HepG2 (cell line): ENCODE measurements around the gene CENPO. TPM values are rescaled to one million over a fixed set of nuclear protein-coding genes. Genes with fewer than 3 reads are reported as not detected.

Experiments
- CENPBD1 ChIP-seq: sonication (generic); formaldehyde crosslinking; IDR thresholded peaks from 2 replicates; pipeline ENCODE4 v1.8.0; 2022; ENCODE audit warnings: missing genetic modification reagents, low read depth, mild to moderate bottlenecking, borderline replicate concordance
- CTCF ChIP-seq: sonication (generic); formaldehyde crosslinking; IDR thresholded peaks from 2 replicates; pipeline ENCODE4 v1.5.0; 2020; ENCODE audit warnings: mild to moderate bottlenecking, missing genetic modification reagents, moderate library complexity
- HDAC2 ChIP-seq: sonication (generic); formaldehyde crosslinking; IDR thresholded peaks from 2 replicates; pipeline ENCODE4 v1.4.0; 2020; ENCODE audit warnings: missing genetic modification reagents
- U2AF2 ChIP-seq: fragments of 200-400 bp; formaldehyde crosslinking; IDR thresholded peaks from 2 replicates; pipeline ENCODE4 v1.6.1; 2017; ENCODE audit warnings: low read depth, mild to moderate bottlenecking, low read length
- ZFP36L1 ChIP-seq: sonication (generic); formaldehyde crosslinking; IDR thresholded peaks from 2 replicates; pipeline ENCODE4 v1.8.0; 2022; ENCODE audit warnings: mild to moderate bottlenecking, missing genetic modification reagents, moderate library complexity
- ZNF484 ChIP-seq: sonication (generic); formaldehyde crosslinking; IDR thresholded peaks from 2 replicates; pipeline ENCODE4 v1.5.1; 2020; ENCODE audit warnings: mild to moderate bottlenecking, low read depth, missing genetic modification reagents, borderline replicate concordance
- ZNF704 ChIP-seq: sonication (generic); formaldehyde crosslinking; IDR thresholded peaks from 2 replicates; pipeline ENCODE4 v1.8.1; 2023; ENCODE audit warnings: mild to moderate bottlenecking, inconsistent platforms, moderate library complexity, missing genetic modification reagents, borderline replicate concordance
- ZSCAN25 ChIP-seq: sonication (generic); formaldehyde crosslinking; IDR thresholded peaks from 2 replicates; pipeline ENCODE4 v1.8.0; 2022; ENCODE audit warnings: mild to moderate bottlenecking, missing genetic modification reagents
- ZSCAN5A ChIP-seq: sonication (generic); formaldehyde crosslinking; IDR thresholded peaks from 2 replicates; pipeline ENCODE4 v1.8.0; 2022; ENCODE audit warnings: mild to moderate bottlenecking, missing genetic modification reagents, borderline replicate concordance
- polyA plus RNA-seq, 8 experiments: library from polyadenylated mRNA; depleted of rRNA in 3 of 8; stranded (reverse) in 7 of 8; unstranded in 1 of 8; fragments of >200 nt; fragmentation: Illumina TruSeq in 4 of 8; extraction: Trizol in 4 of 8; gene quantifications; 2 replicates each; pipeline versions ENCODE4 v1.2.1 to v1.2.3, GENCODE V29; 2011 to 2016; ENCODE audit warnings: low read depth in 4 of 8, missing spikeins in 1 of 8, mixed read lengths in 1 of 8; ENCODE audit not compliant: insufficient read depth in 1 of 8
- total RNA-seq, 5 experiments: library from RNA; depleted of rRNA; stranded (reverse); fragments of >200 nt; fragmentation: Illumina TruSeq; extraction: Trizol; gene quantifications; 2 replicates each; pipeline ENCODE4 v1.2.3, GENCODE V29; 2016; ENCODE audit warnings: low read depth in 1 of 5
- TF ChIP-seq, protein P1 (sequence below): sonication (generic); formaldehyde crosslinking; conservative IDR thresholded peaks from 2 replicates; pipeline ENCODE4 v1.4.0; 2020; ENCODE audit warnings: missing genetic modification reagents

CENPO gene
- total and polyA plus RNA-seq, 2 of the 13 experiments (the other 11 are each of a cell fraction or from before 2014, with no cell fraction given), result 19.7 to 35.5 TPM

DNA sequence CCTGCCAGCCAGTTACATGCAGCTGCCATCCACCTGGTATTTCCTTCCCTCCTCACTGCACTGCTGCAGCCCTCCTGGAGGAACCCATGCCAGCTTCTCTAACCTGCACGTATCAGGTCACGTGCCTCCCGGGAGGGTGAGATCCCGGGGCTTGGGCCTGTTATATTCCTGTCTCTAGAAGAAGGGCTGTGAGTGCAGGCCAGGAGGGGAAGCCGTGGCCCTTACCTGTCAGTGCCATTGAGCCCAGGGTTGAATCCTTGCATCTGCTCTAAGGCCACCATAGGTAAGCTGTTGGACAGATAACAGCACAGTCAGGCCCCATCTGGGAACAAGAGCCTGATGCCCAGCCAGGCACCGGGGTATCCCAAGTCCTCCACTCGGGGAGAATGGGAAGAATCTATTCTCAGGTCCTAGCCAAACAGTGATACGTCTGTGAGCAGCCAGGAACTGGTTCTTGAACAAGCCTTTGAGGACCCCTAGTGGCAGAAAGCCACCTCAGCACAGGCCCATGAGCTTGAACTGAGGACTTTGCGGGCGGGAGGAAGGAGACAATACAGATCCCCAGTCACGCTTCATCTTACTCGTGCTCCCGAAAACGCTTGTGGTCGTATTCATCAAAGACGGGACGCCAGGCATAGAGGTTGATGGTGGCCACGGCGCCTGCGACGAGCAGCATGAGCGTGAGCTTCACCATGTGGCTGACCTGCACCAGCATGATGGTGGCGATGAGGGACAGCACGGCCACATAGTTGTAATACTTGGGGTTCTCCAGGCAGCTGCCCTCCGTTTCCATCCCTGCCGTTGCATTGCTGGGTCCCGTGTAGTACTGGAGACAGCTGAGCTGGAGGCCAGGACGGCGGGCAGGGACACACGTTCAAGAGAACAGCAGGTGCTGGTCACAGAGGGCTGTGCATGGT, 34.4 kb downstream of the CENPO start (continued):
- TF ChIP-seq ZNF484 (CRISPR knock-in tag) (no peak), ZFP36L1 (CRISPR knock-in tag) (no peak), HDAC2 (no peak; the same call in 1 of the 2 replicates), ZSCAN25 (CRISPR knock-in tag) (no peak), ZSCAN5A (CRISPR knock-in tag) (no peak), U2AF2 (no peak), CENPBD1 (CRISPR knock-in tag) (no peak), ZNF704 (CRISPR knock-in tag) (0 out of 2 replicates have a peak, but pooled peaks have one; percentile 50), CTCF (CRISPR knock-in tag) (peak; percentile 99)
- TF ChIP-seq, protein P1, sequence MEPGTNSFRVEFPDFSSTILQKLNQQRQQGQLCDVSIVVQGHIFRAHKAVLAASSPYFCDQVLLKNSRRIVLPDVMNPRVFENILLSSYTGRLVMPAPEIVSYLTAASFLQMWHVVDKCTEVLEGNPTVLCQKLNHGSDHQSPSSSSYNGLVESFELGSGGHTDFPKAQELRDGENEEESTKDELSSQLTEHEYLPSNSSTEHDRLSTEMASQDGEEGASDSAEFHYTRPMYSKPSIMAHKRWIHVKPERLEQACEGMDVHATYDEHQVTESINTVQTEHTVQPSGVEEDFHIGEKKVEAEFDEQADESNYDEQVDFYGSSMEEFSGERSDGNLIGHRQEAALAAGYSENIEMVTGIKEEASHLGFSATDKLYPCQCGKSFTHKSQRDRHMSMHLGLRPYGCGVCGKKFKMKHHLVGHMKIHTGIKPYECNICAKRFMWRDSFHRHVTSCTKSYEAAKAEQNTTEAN, result 0 out of 2 replicates have a peak, but pooled peaks have one; percentile 23
